Measurements from ENCODE around the gene AGBL1. TPM values are rescaled to one million over a fixed set of nuclear protein-coding genes. Genes with fewer than 3 reads are reported as not detected.

AGBL1 gene
- total and polyA plus RNA-seq, 11 donors = under 0.01 to 0.08 (median 0.02) TPM; not detected in 8

- H3K27me3 ChIP-seq = peaks cover 0 to 8% (median 0%) of the 10 kb centered on the region in 9 donors
- DNase-seq (no peak), ATAC-seq (no peak)
- no peak overlapping the region for H3K27ac ChIP-seq
- WGBS, 4 donors = 68 to 79% (median 74%) methylated on average over 5 of the region's 5 CpGs
- no peaks in the 10 kb centered on the region for H3K36me3 ChIP-seq
- no peak overlapping the region for H3K4me3 ChIP-seq
- intact Hi-C loops (cut with DNase I) = loop anchor here in 1 of 10 donors (5.0 kb wide), 1 partner anchor 52 kb away; no protein-coding TSS in a partner anchor
- no peaks in the 10 kb centered on the region for H3K4me1 ChIP-seq
- TF ChIP-seq CTCF (IDR thresholded peaks at IDR 0.05) (no peak), POLR2A (IDR thresholded peaks at IDR 0.05) (no peak)
- H3K9me3 ChIP-seq = no peaks in the 10 kb centered on the region
Measured at GRCh38 chr15:86659724-86660411, 580.2 kb downstream of the AGBL1 start.

- no peak overlapping the region for H3K27ac ChIP-seq
- WGBS, 4 donors = 77 to 81% (median 78%) methylated on average over 7 of the region's 7 CpGs
Measured at GRCh38 chr15:86661580-86661979, 581.9 kb downstream of the AGBL1 start.

GRCh38 chr15:86663304-86663703, 583.6 kb downstream of the AGBL1 start:
- ATAC-seq (no peak), DNase-seq (no peak)
- no peaks in the 10 kb centered on the region for H3K4me1 ChIP-seq
- H3K27ac ChIP-seq = no peak overlapping the region
- intact Hi-C loops (cut with DNase I) = loop anchor here in 1 of 10 donors (5.0 kb wide), 1 partner anchor 49 kb away; no protein-coding TSS in a partner anchor
- 30 to 60% (median 40%) methylated on average over 1 of the region's 1 CpG for WGBS, 4 donors
- H3K36me3 ChIP-seq = no peaks in the 10 kb centered on the region
- TF ChIP-seq POLR2A (IDR thresholded peaks at IDR 0.05) (no peak), CTCF (IDR thresholded peaks at IDR 0.05) (no peak)
- H3K4me3 ChIP-seq = no peak overlapping the region
- H3K27me3 ChIP-seq = peaks cover 0 to 8% (median 0%) of the 10 kb centered on the region in 9 donors
- H3K9me3 ChIP-seq = peaks cover 0 to 9% (median 0%) of the 10 kb centered on the region in 12 donors

More at GRCh38 chr15:86661580-86661979, 581.9 kb downstream of the AGBL1 start:
- no peaks in the 10 kb centered on the region for H3K4me1 ChIP-seq
- no peaks in the 10 kb centered on the region for H3K36me3 ChIP-seq
- no peak for DNase-seq
- no peak for ATAC-seq
- H3K4me3 ChIP-seq = no peak overlapping the region
- H3K9me3 ChIP-seq = no peaks in the 10 kb centered on the region
- intact Hi-C loops (cut with DNase I) = loop anchor here in 1 of 10 donors (5.0 kb wide), 1 partner anchor 51 kb away; no protein-coding TSS in a partner anchor
- no peak for TF ChIP-seq CTCF (IDR thresholded peaks at IDR 0.05)
- TF ChIP-seq POLR2A (IDR thresholded peaks at IDR 0.05) = no peak
- H3K27me3 ChIP-seq = peaks cover 0 to 8% (median 0%) of the 10 kb centered on the region in 9 donors

GRCh38 chr15:86663979-86664378, 584.3 kb downstream of the AGBL1 start:
- ATAC-seq = no peak
- H3K9me3 ChIP-seq = peaks cover 0 to 9% (median 0%) of the 10 kb centered on the region in 12 donors
- no peak overlapping the region for H3K27ac ChIP-seq
- H3K36me3 ChIP-seq = no peaks in the 10 kb centered on the region
- 40 to 75% (median 45%) methylated on average over 2 of the region's 2 CpGs for whole genome bisulfite sequencing, 4 donors
- peaks cover 0 to 8% (median 0%) of the 10 kb centered on the region in 9 donors for H3K27me3 ChIP-seq
- no peak for DNase-seq
- no peak overlapping the region for H3K4me3 ChIP-seq
- intact Hi-C loops (cut with DNase I) = loop anchor here in 1 of 10 donors (5.0 kb wide), 1 partner anchor 48 kb away; no protein-coding TSS in a partner anchor
- no peak for TF ChIP-seq CTCF (IDR thresholded peaks at IDR 0.05)
- no peak for TF ChIP-seq POLR2A (IDR thresholded peaks at IDR 0.05)
- no peaks in the 10 kb centered on the region for H3K4me1 ChIP-seq

Measured in heart left ventricle (tissue), 16 donors.